Subcutaneous abdominal adipose tissue (tissue), 5 donors: ENCODE results near the gene KCNJ14.
A peak's percentile ranks its signal among the peaks of the same experiment; 100 is the strongest.

ENCODE experiments used
- H3K27ac ChIP-seq: one replicate; pipeline ENCODE4 v1.7.0; 2013; ENCODE audit warnings: low read depth, mild to moderate bottlenecking, inconsistent platforms, low read length, moderate library complexity
- H3K27me3 ChIP-seq, 5 donors: one replicate each; pipeline ENCODE4 v1.7.0; 2013; ENCODE audit warnings: low read length in 5 of 5, inconsistent platforms in 1 of 5; ENCODE audit not compliant: control insufficient read depth in 5 of 5, insufficient read depth in 4 of 5
- H3K36me3 ChIP-seq, 5 donors: one replicate each; pipeline ENCODE4 v1.7.0; 2013; ENCODE audit warnings: low read length in 5 of 5; ENCODE audit not compliant: control insufficient read depth in 5 of 5, insufficient read depth in 5 of 5
- H3K4me1 ChIP-seq, 5 donors: one replicate each; pipeline ENCODE4 v1.7.0; 2013; ENCODE audit warnings: low read length in 5 of 5, mild to moderate bottlenecking in 3 of 5, moderate library complexity in 1 of 5; ENCODE audit not compliant: control insufficient read depth in 5 of 5, insufficient read depth in 5 of 5
- H3K4me3 ChIP-seq, 5 donors: one replicate each; pipeline ENCODE4 v1.7.0; 2013; ENCODE audit warnings: low read length in 5 of 5, low read depth in 1 of 5
- H3K9ac ChIP-seq, 5 donors: one replicate each; pipeline ENCODE4 v1.7.0; 2013; ENCODE audit warnings: low read length in 5 of 5, mild to moderate bottlenecking in 4 of 5, moderate library complexity in 3 of 5
- H3K9me3 ChIP-seq, 5 donors: one replicate each; pipeline ENCODE4 v1.7.0; 2013; ENCODE audit warnings: low read length in 5 of 5; ENCODE audit not compliant: control insufficient read depth in 5 of 5
- donor health status: healthy.
- donor health status: healthy.
- donor health status: healthy.
- donor health status: healthy.
- donor health status: healthy.

Gene KCNJ14

GRCh38 chr19:48512504-48513288 is 57.3 kb downstream of the KCNJ14 start:
- no peaks in the 10 kb centered on the region for H3K36me3 ChIP-seq
- no peak overlapping the region for H3K4me3 ChIP-seq
- H3K4me1 ChIP-seq: peaks cover 0 to 16% (median 12%) of the 10 kb centered on the region in 5 donors
- no peak overlapping the region for H3K27ac ChIP-seq
- H3K9ac ChIP-seq: no peak overlapping the region
- H3K9me3 ChIP-seq: no peaks in the 10 kb centered on the region
- peaks cover 8 to 36% (median 25%) of the 10 kb centered on the region in 5 donors for H3K27me3 ChIP-seq

DNA sequence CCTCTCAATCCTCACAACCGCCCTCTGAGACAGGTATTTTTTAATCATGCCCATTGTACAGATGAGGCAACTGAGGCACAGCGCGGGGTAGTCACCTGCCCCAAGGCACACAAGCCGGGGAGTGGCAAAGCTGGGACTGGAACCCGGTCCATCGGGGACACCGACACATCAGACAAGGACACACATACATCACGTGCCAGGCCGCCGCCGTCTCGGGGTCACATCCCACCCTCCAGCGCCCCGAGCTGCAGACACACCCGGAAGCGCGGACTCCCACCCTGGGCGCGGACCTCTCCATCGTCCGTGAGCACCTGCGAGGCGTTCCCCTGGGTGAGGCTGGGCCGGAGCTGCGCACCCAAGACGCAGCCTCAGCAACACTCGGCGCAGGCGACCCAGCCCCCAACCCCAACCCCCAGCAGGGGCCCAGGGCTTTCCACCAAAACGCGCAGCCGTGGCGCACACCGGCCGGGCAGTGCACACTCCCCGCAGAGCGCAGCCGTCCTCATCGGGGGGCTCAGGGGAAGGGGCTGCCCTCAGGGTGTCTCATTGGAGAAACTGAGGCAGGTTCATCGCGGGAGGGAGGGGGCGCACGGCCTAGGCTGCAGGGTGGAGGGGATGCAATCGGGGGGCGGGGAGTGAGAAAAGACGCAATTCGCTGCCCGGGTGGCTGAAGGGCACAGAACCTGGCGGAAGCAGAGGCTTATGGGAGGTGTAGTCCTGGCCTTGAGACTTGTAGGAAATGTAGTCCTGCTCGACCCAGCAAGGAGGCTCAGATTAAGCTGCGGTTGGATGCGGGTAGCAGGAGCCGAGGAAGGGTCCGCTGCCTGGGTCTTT is 58.1 kb downstream of the KCNJ14 start:
- Histone ChIP-seq H3K9me3 (no peaks in the 10 kb centered on the region), H3K27ac (no peak overlapping the region), H3K27me3 (peaks cover 8 to 36% (median 25%) of the 10 kb centered on the region in 5 donors), H3K36me3 (no peaks in the 10 kb centered on the region), H3K4me3 (peak overlapping the region; percentile 22 to 67 (median 58)), H3K9ac (peak overlapping the region in 2 of 5 donors; percentile 2 to 37), H3K4me1 (peaks cover 0 to 16% (median 12%) of the 10 kb centered on the region in 5 donors)

- Histone ChIP-seq H3K4me3 (peak overlapping the region in 3 of 5 donors; percentile 22 to 67 (median 58)), H3K4me1 (peaks cover 0 to 16% (median 12%) of the 10 kb centered on the region in 5 donors), H3K9ac (no peak overlapping the region), H3K27me3 (peaks cover 8 to 36% (median 25%) of the 10 kb centered on the region in 5 donors), H3K27ac (no peak overlapping the region), H3K9me3 (no peaks in the 10 kb centered on the region), H3K36me3 (no peaks in the 10 kb centered on the region)
These were observed 58.7 kb downstream of the KCNJ14 start for GRCh38 chr19:48514123-48514458.

- Histone ChIP-seq H3K4me3 (no peak overlapping the region), H3K9ac (no peak overlapping the region), H3K27ac (no peak overlapping the region), H3K4me1 (peaks cover 0 to 11% (median 8%) of the 10 kb centered on the region in 5 donors), H3K9me3 (no peaks in the 10 kb centered on the region), H3K36me3 (no peaks in the 10 kb centered on the region), H3K27me3 (peaks cover 8 to 24% (median 18%) of the 10 kb centered on the region in 5 donors)
These were observed 61.2 kb downstream of the KCNJ14 start for GRCh38 chr19:48516536-48516935.
